Adrenal gland (tissue), 12 donors: Measurements from ENCODE around the gene P3H2. TPM values are rescaled to one million over a fixed set of nuclear protein-coding genes. Genes with fewer than 3 reads are reported as not detected.
A peak's percentile ranks its signal among the peaks of the same experiment; 100 is the strongest.

ENCODE experiments used
- DNase-seq, 7 donors: peaks; one replicate each; pipeline ENCODE4 v3.0.0-alpha.2; 2019 to 2020
- H3K27ac ChIP-seq, 5 donors: fragments of 200-600 bp; sonication (generic) in 4 of 5; 1 replicate in 3 of 5; 2 replicates in 2 of 5; pipeline versions ENCODE4 v1.5.1 to v1.8.0; 2016 to 2020; ENCODE audit warnings: mild to moderate bottlenecking in 1 of 5
- H3K27me3 ChIP-seq: fragments of 200-600 bp; 2 replicates; pipeline ENCODE4 v1.8.0; 2021
- H3K36me3 ChIP-seq, 2 donors: fragments of 200-600 bp; replicated peaks in 1 of 2; 1 replicate in 1 of 2; 2 replicates in 1 of 2; pipeline versions ENCODE4 v1.5.1 to v1.8.0; 2018 to 2022
- H3K4me1 ChIP-seq, 2 donors: fragments of 200-600 bp; replicated peaks in 1 of 2; 1 replicate in 1 of 2; 2 replicates in 1 of 2; pipeline versions ENCODE4 v1.5.1 to v1.8.0; 2018 to 2021
- H3K4me3 ChIP-seq, 4 donors: fragments of 200-600 bp; sonication (generic) in 3 of 4; one replicate each; pipeline ENCODE4 v1.5.1; 2016 to 2018
- H3K9me3 ChIP-seq, 3 donors: fragments of 200-600 bp; sonication (generic) in 1 of 3; replicated peaks in 1 of 3; 1 replicate in 2 of 3; 2 replicates in 1 of 3; pipeline versions ENCODE4 v1.5.1 to v1.8.0; 2016 to 2021
- POLR2A ChIP-seq, 2 donors: fragments of 450-650 bp; IDR thresholded peaks; one replicate each; pipeline ENCODE4 v1.6.1; 2017; ENCODE audit warnings: antibody characterized with exemption in 2 of 2, mild to moderate bottlenecking in 2 of 2, moderate library complexity in 1 of 2
- WGBS, 4 donors: extraction: QIAGEN DNeasy Blood & Tissue Kit in 2 of 4; methylation state at CpG; one replicate each; pipeline versions ENCODE4 v1.1.5 to v1.1.7; 2013 to 2017; 5-methylcytosine and 5-hydroxymethylcytosine counted together
- intact Hi-C, 2 donors: fragments of 100-400 bp; cut with DNase I; formaldehyde crosslinking; loops; one replicate each; pipeline versions ENCODE4 v1.14.1 to v1.15.0; 2022 to 2023
- polyA plus RNA-seq, 3 donors: library from polyadenylated mRNA; stranded (reverse); fragments of 200-250 nt in 2 of 3; fragments of 350-450 nt in 1 of 3; fragmentation: Illumina TruSeq in 1 of 3; extraction: RNeasy Lipid Tissue Mini Kit (QIAGEN cat#74804) in 1 of 3; gene quantifications; one replicate each; pipeline ENCODE4 v1.2.3, GENCODE V29; 2013 to 2014
- total RNA-seq, 9 donors: library from RNA; depleted of rRNA in 4 of 9; stranded (reverse); fragments of >200 nt in 4 of 9; fragments of 120-200 nt in 1 of 9; fragmentation: NEBNext Ultra II Directional in 1 of 9; extraction: Animal tissue kit (Norgen Biotek cat#: 25700) in 1 of 9; gene quantifications; one replicate each; pipeline versions ENCODE4 v1.1.0 to v1.2.4, GENCODE V29; 2013 to 2023
- TF ChIP-seq, protein P1 (sequence below), 6 experiments: fragments of 450-650 bp in 4 of 6; fragments of 200-600 bp in 2 of 6; sonication (generic) in 1 of 6; IDR thresholded peaks; 1 replicate in 5 of 6; 2 replicates in 1 of 6; pipeline versions ENCODE4 v1.5.1 to v1.8.0; 2016 to 2021; ENCODE audit warnings: antibody characterized with exemption in 6 of 6, mild to moderate bottlenecking in 2 of 6, moderate library complexity in 1 of 6
- donor health status: healthy with polysubstance abuse.
- donor health status: Bipolar disorder and iron deficiency.
- donor health status: DM: yes; HTN: yes; CAD: no.
- donor health status: DM: no; HTN: no; CAD: no.
- donor health status: DM: no; HTN: no; CAD: no.
- donor health status: DM: yes; HTN: yes; CAD: no.

P3H2 gene
- total and polyA plus RNA-seq, 12 donors, result 22.8 to 175 (median 88.1) TPM

DNA sequence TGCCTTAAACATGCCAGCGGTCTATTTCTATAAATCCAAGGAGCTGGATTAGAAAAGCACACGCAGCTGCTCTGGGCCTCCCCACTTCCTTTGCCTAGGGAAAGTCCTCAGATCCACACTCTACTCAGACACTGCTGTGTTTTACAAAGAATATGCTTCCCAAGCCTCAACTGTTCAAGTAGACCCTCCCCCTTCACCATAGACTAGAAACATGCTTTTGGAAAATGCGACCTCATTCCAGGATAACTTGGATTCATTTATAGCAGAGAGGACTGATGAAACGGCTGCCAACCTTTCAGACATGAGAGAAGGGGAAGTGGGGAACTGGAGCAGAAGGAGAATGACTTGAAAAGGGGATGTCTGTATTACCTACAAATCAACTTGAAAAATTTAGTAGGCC, 64.0 kb downstream of the P3H2 start:
- 56 to 74% (median 63%) methylated on average over 4 of the region's 4 CpGs for WGBS, 4 donors

DNA sequence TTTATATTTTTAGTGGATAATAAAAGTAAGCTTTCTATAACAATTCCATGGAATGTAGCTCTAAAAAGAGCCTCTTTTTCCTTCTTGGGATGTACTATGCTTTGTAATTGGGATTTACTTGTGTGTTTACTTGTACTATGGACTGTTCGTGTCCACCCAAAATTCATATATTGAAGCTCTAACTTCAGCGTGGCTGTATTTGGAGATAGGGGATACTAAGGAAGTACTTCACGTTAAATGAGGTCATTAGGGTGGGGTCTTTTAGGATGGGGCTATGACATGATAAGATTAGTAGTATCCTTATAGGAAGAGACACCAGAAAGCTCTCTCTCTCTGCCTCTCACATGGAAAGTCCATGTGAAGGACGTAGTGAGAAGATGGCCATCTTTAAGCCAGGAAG, 64.9 kb downstream of the P3H2 start:
- TF ChIP-seq POLR2A (IDR thresholded peaks at IDR 0.05), result no peak
- TF ChIP-seq, protein P1, sequence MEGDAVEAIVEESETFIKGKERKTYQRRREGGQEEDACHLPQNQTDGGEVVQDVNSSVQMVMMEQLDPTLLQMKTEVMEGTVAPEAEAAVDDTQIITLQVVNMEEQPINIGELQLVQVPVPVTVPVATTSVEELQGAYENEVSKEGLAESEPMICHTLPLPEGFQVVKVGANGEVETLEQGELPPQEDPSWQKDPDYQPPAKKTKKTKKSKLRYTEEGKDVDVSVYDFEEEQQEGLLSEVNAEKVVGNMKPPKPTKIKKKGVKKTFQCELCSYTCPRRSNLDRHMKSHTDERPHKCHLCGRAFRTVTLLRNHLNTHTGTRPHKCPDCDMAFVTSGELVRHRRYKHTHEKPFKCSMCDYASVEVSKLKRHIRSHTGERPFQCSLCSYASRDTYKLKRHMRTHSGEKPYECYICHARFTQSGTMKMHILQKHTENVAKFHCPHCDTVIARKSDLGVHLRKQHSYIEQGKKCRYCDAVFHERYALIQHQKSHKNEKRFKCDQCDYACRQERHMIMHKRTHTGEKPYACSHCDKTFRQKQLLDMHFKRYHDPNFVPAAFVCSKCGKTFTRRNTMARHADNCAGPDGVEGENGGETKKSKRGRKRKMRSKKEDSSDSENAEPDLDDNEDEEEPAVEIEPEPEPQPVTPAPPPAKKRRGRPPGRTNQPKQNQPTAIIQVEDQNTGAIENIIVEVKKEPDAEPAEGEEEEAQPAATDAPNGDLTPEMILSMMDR (IDR thresholded peaks at IDR 0.05), result no peak

More for the DNA sequence above, 64.0 kb downstream of the P3H2 start:
- Histone ChIP-seq H3K9me3 (no peaks in the 10 kb centered on the region), H3K27me3 (no peaks in the 10 kb centered on the region), H3K27ac (no peak overlapping the region), H3K4me1 (peaks cover 11 to 48% of the 10 kb centered on the region in 2 donors), H3K4me3 (no peak overlapping the region), H3K36me3 (no peaks in the 10 kb centered on the region)
- intact Hi-C loops, result no loop called here
- no peak for DNase-seq
- TF ChIP-seq POLR2A (IDR thresholded peaks at IDR 0.05), result no peak
- TF ChIP-seq, protein P1 (IDR thresholded peaks at IDR 0.05), result no peak

DNA sequence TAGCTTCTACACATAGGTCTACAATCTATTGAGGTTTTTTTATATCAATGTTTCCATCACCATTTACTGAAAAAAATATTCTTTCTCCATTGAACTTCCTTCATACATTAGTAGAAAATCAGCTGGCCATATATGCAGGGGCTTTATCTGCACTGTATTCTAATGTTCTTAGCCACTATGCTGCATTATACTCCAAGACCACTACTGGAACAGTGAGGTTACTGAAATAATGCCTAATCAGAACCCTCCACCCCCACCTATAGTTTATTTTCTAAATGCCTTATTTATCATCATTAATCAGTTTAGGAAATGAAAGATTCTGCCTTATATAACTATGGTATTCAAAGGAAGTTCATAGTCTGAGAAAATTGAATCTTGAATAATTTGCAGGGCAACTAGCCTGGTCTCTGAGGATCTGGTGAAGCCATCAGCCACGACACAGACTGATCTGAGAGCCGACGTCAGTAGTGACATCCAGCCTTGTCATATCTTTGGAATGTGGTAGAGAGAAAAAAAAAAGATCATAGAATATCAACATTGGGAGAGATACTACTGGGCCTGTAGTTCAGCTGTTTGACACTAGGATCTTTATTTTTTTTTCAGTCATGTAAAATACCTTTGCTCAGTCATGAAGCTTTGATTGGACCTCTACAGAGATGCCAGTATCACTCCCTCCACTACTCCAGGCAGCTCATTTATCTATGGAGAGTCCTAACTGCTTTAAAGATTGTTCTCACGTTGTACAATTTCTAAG, 66.6 kb downstream of the P3H2 start:
- intact Hi-C loops, result no loop called here
- Histone ChIP-seq H3K36me3 (no peaks in the 10 kb centered on the region), H3K27ac (peak overlapping the region in 2 of 5 donors; percentile 35 to 54), H3K9me3 (no peaks in the 10 kb centered on the region), H3K4me1 (peaks cover 10 to 44% of the 10 kb centered on the region in 2 donors), H3K27me3 (no peaks in the 10 kb centered on the region), H3K4me3 (no peak overlapping the region)
- 38 to 56% (median 43%) methylated on average over 4 of the region's 4 CpGs for WGBS, 4 donors
- TF ChIP-seq, protein P1 (IDR thresholded peaks at IDR 0.05), result peak in 5 of 6 experiments; percentile 22 to 51 (median 35)
- TF ChIP-seq POLR2A (IDR thresholded peaks at IDR 0.05), result no peak
- peak in 6 of 7 donors; percentile 17 to 72 (median 48) for DNase-seq

More for the DNA sequence above, 64.9 kb downstream of the P3H2 start:
- Histone ChIP-seq H3K36me3 (no peaks in the 10 kb centered on the region), H3K27ac (no peak overlapping the region), H3K4me3 (no peak overlapping the region), H3K27me3 (no peaks in the 10 kb centered on the region), H3K4me1 (peaks cover 11 to 48% of the 10 kb centered on the region in 2 donors), H3K9me3 (no peaks in the 10 kb centered on the region)
- DNase-seq, result no peak
- WGBS, 4 donors, result 91 to 94% (median 93%) methylated on average over 4 of the region's 4 CpGs
- intact Hi-C loops, result no loop called here

DNA sequence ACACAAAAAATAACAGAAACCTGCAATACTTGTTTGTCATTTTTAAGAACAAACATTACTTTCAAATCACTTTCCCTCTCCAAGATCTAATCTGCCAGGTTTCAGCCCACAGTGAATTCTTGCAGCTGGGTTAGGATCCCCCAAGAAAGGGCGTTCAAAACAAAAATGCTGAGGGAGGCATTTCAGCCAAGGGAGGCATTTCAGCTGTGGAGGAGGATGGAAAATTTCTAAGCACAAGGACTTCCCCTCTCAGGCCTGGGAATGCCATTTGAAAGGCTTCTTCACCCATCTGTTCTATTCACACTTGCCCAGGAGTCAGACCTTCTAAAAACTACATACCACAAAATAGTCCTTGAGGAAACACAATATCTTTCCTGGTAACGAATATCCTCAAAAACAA, 69.1 kb downstream of the P3H2 start:
- no peak overlapping the region for H3K27ac ChIP-seq

More for the DNA sequence above, 69.1 kb downstream of the P3H2 start:
- peaks cover 0 to 35% of the 10 kb centered on the region in 2 donors for H3K4me1 ChIP-seq
- H3K4me3 ChIP-seq, result no peak overlapping the region
- TF ChIP-seq, protein P1 (IDR thresholded peaks at IDR 0.05), result no peak
- no peak for TF ChIP-seq POLR2A (IDR thresholded peaks at IDR 0.05)
- WGBS, 4 donors, result 51 to 68% (median 57%) methylated on average over 2 of the region's 2 CpGs
- H3K9me3 ChIP-seq, result no peaks in the 10 kb centered on the region
- no peak for DNase-seq
- intact Hi-C loops, result no loop called here
- no peaks in the 10 kb centered on the region for H3K36me3 ChIP-seq
- H3K27me3 ChIP-seq, result no peaks in the 10 kb centered on the region
